ENCODE data around the gene LDLRAD4.
A peak's percentile ranks its signal among the peaks of the same experiment; 100 is the strongest.
"Not testable (repeated sequence)": the region's sequence is repeated elsewhere in the genome, so short reads cannot be mapped to it uniquely, and the experiment has no call there.

LDLRAD4 gene

GRCh38 chr18:13454363-13455150 lies 236.0 kb downstream of the LDLRAD4 start:
- no peak for DNase-seq

DNA sequence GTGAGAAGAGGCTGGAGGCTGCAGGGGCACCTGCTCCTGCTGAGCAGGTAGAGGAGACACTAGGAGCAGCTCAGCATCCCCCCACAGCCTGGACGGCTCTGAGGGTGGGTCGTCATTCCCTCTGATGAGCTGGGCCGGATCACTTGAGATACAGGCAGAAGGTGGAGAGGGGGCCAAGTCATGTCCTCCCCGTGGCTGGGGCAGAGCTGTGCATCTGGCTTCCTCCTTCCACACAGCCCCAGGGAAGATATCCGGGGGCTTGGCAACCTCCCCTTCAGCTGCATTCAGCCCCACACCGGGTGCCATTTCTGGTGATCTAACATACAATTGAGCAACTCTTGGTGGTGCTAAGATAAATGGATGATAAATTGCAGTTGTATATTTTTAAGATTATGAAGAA lies 236.9 kb downstream of the LDLRAD4 start:
- no peak for DNase-seq

- no peak for DNase-seq
Measured at GRCh38 chr18:13455960-13456481, 237.5 kb downstream of the LDLRAD4 start.

GRCh38 chr18:13456736-13457271 lies 238.2 kb downstream of the LDLRAD4 start:
- no peak for DNase-seq

GRCh38 chr18:13457327-13457726 lies 238.8 kb downstream of the LDLRAD4 start:
- no peak for DNase-seq

- no peak for DNase-seq
Measured at GRCh38 chr18:13460946-13461345, 242.4 kb downstream of the LDLRAD4 start.

GRCh38 chr18:13461469-13461868 lies 242.9 kb downstream of the LDLRAD4 start:
- no peak for DNase-seq

DNA sequence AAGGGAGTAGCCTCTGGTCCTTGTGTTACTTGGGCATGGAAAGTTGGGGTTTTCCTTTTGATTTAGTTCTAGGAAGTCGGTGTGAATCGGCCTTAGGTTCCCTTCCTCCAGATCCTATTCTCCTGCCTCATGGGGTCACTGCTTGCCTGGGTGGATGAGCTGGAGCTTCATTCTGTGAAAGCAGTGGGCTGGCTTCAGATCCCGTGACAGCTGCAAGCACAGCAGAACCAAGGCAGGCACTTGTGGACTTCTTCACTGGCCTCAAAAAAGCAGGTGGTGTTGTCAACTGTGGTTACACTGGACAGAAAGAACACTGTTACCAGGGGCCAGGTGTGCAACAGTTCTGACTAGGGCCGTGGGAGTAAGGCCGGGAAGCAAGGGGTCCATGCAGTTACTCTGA lies 243.4 kb downstream of the LDLRAD4 start:
- DNase-seq = no peak

DNA sequence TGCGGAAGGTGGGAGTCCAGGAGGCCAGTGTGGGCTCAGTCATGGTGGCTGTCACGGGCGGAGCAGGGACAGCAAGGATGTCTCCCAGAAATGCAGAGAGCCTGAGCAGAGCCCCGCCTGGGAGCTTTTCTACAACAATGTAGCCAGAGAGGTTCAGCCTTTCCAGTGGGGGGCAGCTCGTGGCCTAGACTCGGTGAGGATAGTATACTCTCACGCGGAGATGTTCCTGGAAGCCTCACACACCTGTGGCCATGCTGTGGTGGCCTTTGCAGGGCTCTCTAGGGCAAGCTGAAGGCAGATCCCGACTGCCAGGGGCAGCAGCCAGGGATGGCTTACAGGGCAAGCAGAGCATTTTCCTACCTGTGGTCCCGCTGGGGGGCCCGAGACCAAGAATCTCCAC lies 244.1 kb downstream of the LDLRAD4 start:
- no peak for DNase-seq

DNA sequence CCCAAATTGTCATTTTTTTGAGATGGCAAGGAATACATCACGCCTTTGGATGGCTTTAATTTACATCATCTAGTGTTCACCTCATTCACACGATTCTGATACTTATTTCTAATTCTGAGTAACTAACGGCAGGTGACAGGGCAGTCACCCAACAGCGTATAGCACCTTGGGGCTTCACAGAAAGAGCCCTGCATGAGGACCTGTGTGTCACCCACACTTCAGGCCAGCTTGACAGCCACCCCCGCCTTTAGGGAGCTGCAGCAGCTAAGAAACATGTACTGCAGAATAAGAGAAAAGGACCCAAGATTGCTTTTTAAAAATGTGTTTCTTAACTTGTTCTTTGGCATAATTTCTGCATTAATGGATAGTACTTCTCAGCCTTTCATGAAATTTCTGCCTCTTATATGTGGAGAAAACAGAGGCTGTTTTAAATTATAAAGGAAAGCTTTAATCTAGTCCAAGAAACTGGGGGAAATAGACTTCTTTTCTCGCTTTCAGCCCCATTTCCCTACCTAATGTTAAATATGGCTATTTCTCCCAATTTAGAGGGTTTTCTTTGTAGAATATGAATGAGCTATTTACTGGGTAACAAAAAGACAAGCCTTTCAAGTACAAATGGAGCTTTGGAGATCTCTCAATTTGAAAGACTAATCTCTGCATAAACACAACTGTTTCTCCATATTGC lies 245.1 kb downstream of the LDLRAD4 start:
- DNase-seq = peak in 2 of 56 donors; percentile 24 to 28

- DNase-seq = peak in 15 of 56 donors; percentile 12 to 46 (median 27)
Measured at GRCh38 chr18:13464432-13465123, 246.0 kb downstream of the LDLRAD4 start.

DNA sequence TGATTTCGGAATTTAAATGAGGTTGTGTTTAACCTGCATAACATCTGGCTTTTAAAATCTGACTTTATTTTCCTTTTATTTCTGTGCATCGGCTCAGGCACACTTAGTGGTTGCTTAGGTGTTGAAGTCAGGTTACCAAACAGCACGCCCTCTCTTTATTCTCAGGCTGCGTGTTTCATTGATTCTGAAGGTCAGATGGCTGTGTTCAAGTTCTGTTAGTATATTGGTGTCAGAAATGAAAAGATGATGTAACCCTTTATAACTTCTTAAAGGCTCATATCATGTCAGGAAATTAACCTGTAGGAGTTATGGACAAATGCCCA lies 246.5 kb downstream of the LDLRAD4 start:
- no peak for DNase-seq

DNA sequence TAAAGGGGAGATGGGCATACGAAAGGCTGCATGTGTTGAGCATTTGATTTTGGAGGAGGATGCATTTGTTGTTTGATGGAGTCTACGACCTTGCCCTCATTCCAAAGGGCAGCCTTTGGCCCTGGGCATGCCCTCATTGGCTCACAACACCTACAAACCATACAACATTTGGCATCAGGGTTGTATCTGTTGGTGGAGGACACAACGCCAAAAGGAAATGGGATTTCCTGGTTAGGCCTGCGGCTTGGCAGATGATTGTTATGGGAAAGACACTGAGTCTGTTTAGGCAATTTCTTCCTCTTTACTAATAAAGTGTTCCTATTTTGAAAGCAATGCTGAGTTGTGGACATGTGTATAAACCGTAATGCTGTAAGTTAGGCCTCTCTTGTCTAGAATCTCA lies 246.9 kb downstream of the LDLRAD4 start:
- no peak for DNase-seq

DNA sequence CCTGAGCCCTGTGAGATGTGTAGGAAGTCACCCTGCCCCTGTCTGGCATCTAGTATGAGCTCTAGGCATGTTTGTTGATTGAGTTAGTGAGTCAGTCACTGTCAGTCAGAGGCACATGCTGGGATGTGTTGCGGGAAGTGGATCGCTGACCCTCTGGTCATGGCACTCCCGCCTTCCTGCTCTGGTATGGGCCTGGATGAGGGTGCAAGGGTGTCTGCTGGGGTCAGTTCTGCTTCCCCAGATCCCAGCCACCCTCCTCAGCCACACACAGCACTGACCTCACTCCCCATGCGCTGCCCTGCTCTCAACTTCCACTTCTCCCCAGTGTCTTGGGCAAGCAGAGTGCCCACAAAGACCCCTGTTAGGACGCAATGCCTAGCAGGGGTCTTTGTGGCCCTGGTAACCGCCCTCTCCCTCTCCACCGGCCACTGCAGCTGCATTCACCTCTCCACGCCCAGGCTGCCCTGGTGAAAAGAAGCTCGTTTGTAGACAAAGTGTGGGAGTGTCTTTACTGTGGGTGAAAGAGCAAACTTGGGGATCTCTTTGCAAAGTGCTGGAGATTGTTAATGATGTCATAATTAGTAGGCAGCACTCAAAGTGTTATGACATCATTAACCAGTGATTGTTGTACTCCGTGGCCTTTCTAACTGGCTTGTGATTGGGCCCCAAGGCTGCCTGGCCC lies 252.1 kb downstream of the LDLRAD4 start:
- peak in 2 of 56 donors; percentile 23 to 32 for DNase-seq

GRCh38 chr18:13471198-13471845 lies 252.8 kb downstream of the LDLRAD4 start:
- peak in 4 of 56 donors; percentile 24 to 26 (median 25) for DNase-seq

- peak in 23 of 56 donors; percentile 13 to 68 (median 35) for DNase-seq
Measured at GRCh38 chr18:13471971-13472628, 253.5 kb downstream of the LDLRAD4 start.

- no peak for DNase-seq
Measured at GRCh38 chr18:13473751-13474150, 255.2 kb downstream of the LDLRAD4 start.

DNA sequence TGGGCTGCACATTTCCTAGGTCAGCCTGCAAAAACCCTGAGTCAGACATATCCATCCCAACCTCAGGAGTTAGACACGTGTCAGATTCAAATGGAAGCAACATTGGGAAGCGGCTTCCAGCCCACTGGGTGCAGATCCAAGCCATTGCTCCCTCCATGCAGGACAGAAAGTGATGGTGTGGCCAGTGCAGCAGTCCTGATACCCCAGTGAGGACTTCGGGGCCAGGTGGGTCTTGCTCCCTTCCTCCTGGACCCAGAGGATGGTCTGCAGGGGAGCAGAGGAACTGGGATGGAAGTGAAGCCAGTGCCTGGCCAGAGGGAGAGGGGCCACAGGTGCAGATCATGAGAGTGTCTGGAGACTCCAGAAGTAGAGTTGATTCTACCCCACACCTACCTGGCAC lies 255.8 kb downstream of the LDLRAD4 start:
- DNase-seq = no peak

DNA sequence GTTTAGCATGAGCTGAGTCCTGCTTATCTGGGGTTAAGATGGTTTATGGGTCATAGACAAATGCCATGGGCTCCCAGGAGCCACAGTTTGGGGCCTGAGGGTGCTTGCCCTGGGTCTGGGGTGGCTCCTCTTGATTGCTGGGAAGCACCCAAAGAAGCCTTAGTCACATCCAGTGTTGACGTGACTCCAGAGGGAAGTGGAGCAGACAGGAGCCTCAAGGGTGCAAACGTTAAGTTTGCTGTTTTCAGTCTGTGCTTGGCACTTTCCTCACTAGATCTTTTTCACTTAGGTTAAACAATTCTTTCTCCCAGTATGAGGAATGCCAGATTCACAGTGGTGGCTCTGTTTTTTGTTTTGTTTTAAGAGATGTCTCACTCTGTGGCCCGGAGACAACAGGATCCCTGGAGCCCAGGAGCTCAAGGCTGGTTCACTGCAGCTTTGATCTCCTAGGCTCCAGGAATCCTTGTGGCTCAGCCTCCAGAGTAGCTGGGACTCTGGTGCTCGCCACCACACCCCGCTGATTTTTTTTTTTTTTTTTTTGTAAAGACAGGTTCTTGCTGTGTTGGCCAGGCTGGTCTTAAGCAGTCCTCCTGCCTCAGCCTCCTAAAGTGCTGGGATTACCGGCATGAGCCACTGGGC lies 256.5 kb downstream of the LDLRAD4 start:
- no peak for DNase-seq

DNA sequence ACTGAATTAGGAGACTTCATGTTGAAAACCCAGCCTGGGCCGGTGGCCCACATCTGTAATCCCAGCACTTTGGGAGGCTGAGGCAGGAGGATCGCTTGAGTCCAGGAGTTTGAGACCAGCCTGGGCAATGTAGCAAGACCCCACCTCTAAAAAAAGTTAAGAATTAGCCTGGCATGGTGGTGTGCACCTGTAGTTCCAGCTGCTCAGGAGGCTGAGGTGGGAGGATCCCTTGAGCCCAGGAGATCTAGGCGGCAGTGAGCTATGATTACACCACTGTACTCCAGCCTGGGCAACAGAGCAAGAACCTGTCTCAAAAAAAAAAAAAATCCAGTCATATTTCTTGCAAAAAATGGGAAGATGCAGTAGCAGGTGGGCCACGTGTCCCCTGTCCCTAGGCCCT lies 257.8 kb downstream of the LDLRAD4 start:
- not testable (repeated sequence) for DNase-seq

Data from nucleus accumbens (tissue), 56 donors.